Measurements from ENCODE around the gene CCDC120. TPM values are rescaled to one million over a fixed set of nuclear protein-coding genes. Genes with fewer than 3 reads are reported as not detected.

Gene CCDC120
- total RNA-seq, 4 donors from 2014 or later: 0.07 to 0.55 (median 0.40) TPM

- TF ChIP-seq CTCF (IDR thresholded peaks at IDR 0.05 in 4 of 5, conservative IDR thresholded peaks at IDR 0.05 in 1 of 5) (no peak), POLR2A (IDR thresholded peaks at IDR 0.05) (no peak)
- DNase-seq (no peak), ATAC-seq (no peak)
- Histone ChIP-seq H3K36me3 (no peaks in the 10 kb centered on the region), H3K4me3 (no peak overlapping the region), H3K27me3 (no peaks in the 10 kb centered on the region), H3K9me3 (no peaks in the 10 kb centered on the region), H3K4me1 (no peaks in the 10 kb centered on the region), H3K27ac (no peak overlapping the region)
- intact Hi-C loops (cut with DNase I; ENCODE audit: low total_unique reads) (loop anchor here (10.0 kb wide), 1 partner anchor 211 kb away; the partner anchor contains the start of genes PQBP1 and TIMM17B), in situ Hi-C loops (cut with MboI; ENCODE audit: low sequenced_read_pairs in 4 of 4) (no loop called here)
Measured at GRCh38 chrX:49106296-49106695, 47.5 kb downstream of the CCDC120 start.

DNA sequence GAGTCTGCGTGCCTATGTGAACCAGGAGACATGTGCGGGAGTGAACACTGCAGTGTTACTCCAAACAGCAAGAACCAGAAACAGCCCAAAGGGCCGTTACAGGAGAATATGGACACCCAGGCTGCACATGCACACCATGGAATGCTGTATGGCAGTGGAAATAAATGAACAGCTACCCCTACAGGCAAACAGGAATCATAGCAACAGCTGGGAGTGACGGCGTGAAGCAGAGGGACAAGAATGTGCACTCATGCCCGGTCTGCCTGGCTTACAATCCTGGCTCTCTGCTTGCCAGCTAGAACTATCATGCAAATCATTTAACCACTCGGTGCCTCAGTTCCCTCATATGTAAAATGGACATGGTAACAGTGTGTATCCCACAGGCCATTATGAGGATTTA, 48.1 kb downstream of the CCDC120 start:
- H3K36me3 ChIP-seq: peaks cover 0 to 4% of the 10 kb centered on the region in 2 donors
- ATAC-seq (peak in 1 of 2 donors; percentile 81), DNase-seq (peak in 1 of 2 donors; percentile 18)
- H3K9me3 ChIP-seq: no peaks in the 10 kb centered on the region
- intact Hi-C loops (cut with DNase I; ENCODE audit: low total_unique reads) (loop anchor here (10.0 kb wide), 1 partner anchor 212 kb away; the partner anchor contains the start of genes PQBP1 and TIMM17B), in situ Hi-C loops (cut with MboI; ENCODE audit: low sequenced_read_pairs in 4 of 4) (no loop called here)
- H3K27me3 ChIP-seq: no peaks in the 10 kb centered on the region
- H3K4me1 ChIP-seq: no peaks in the 10 kb centered on the region
- no peak overlapping the region for H3K4me3 ChIP-seq
- no peak overlapping the region for H3K27ac ChIP-seq
- TF ChIP-seq POLR2A (IDR thresholded peaks at IDR 0.05) (no peak), CTCF (IDR thresholded peaks at IDR 0.05 in 4 of 5, conservative IDR thresholded peaks at IDR 0.05 in 1 of 5) (peak in 2 of 5 experiments; percentile 16 to 34)

DNA sequence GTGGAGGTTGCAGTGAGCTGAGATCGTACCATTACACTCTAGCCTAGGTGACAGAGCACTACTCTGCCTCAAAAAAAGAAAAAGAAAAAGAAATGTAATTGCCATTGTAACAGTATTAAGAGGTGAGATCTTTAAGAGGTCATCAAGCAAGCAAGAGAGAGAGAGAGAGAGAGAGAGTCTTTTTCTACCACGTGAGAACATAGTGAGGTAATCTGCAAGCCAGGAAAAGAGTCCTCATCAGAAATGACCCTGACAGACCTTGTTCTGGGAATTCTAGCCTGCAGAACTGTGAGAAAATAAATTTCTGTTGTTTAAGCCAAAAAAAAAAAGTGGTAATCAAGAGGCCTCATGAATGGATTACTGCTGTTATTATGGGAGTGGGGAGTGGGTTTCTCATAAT, 49.8 kb downstream of the CCDC120 start:
- H3K4me3 ChIP-seq: no peak overlapping the region
- no peaks in the 10 kb centered on the region for H3K9me3 ChIP-seq
- no peaks in the 10 kb centered on the region for H3K4me1 ChIP-seq
- DNase-seq (no peak), ATAC-seq (no peak)
- no peak overlapping the region for H3K27ac ChIP-seq
- in situ Hi-C loops (cut with MboI; ENCODE audit: low sequenced_read_pairs in 4 of 4) (no loop called here), intact Hi-C loops (cut with DNase I; ENCODE audit: low total_unique reads) (loop anchor here (10.0 kb wide), 1 partner anchor 214 kb away; the partner anchor contains the start of genes PQBP1 and TIMM17B)
- no peak for TF ChIP-seq CTCF (IDR thresholded peaks at IDR 0.05 in 4 of 5, conservative IDR thresholded peaks at IDR 0.05 in 1 of 5)
- TF ChIP-seq POLR2A (IDR thresholded peaks at IDR 0.05): no peak
- H3K27me3 ChIP-seq: no peaks in the 10 kb centered on the region
- peaks cover 0 to 19% of the 10 kb centered on the region in 2 donors for H3K36me3 ChIP-seq

GRCh38 chrX:49110417-49110816, 51.6 kb downstream of the CCDC120 start:
- Histone ChIP-seq H3K36me3 (peaks cover 0 to 25% of the 10 kb centered on the region in 2 donors), H3K4me1 (no peaks in the 10 kb centered on the region), H3K27ac (no peak overlapping the region), H3K9me3 (no peaks in the 10 kb centered on the region), H3K27me3 (no peaks in the 10 kb centered on the region), H3K4me3 (no peak overlapping the region)
- TF ChIP-seq POLR2A (IDR thresholded peaks at IDR 0.05) (no peak), CTCF (IDR thresholded peaks at IDR 0.05 in 4 of 5, conservative IDR thresholded peaks at IDR 0.05 in 1 of 5) (no peak)
- ATAC-seq: no peak
- intact Hi-C loops (cut with DNase I; ENCODE audit: low total_unique reads) (no loop called here), in situ Hi-C loops (cut with MboI; ENCODE audit: low sequenced_read_pairs in 4 of 4) (no loop called here)
- DNase-seq: no peak

DNA sequence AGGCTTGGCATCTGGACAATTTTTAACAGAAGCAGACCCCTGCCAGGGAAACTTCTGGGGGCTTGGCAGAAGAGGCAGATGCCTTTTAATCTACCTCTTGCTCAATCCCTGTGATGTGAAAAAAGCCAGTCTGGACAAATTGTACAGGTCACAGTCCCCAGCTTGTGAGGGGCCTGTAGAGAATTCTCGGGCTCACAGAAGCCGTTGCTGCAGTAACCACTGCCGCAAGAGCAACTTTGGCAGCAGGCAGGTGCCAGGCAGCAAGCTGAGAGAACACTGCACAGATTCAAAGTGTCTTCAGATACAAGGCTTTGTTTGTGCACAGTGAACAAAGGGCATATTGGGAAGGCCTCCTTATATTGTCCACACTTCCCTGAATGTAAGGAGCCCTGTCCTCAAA, 53.0 kb downstream of the CCDC120 start:
- no peak for TF ChIP-seq CTCF (IDR thresholded peaks at IDR 0.05 in 4 of 5, conservative IDR thresholded peaks at IDR 0.05 in 1 of 5)
- TF ChIP-seq POLR2A (IDR thresholded peaks at IDR 0.05): no peak
- in situ Hi-C loops (cut with MboI; ENCODE audit: low sequenced_read_pairs in 4 of 4): no loop called here
- H3K9me3 ChIP-seq: no peaks in the 10 kb centered on the region
- H3K36me3 ChIP-seq: peaks cover 0 to 38% of the 10 kb centered on the region in 2 donors
- ATAC-seq (no peak), DNase-seq (no peak)
- H3K27me3 ChIP-seq: no peaks in the 10 kb centered on the region
- no peak overlapping the region for H3K4me3 ChIP-seq
- H3K4me1 ChIP-seq: no peaks in the 10 kb centered on the region
- intact Hi-C loops (cut with DNase I; ENCODE audit: low total_unique reads): no loop called here
- no peak overlapping the region for H3K27ac ChIP-seq

Measured in gastrocnemius medialis (tissue), 4 donors.